ENCODE data around the gene FERMT1.
"Not testable (repeated sequence)": the region's sequence is repeated elsewhere in the genome, so short reads cannot be mapped to it uniquely, and the experiment has no call there.

DNA sequence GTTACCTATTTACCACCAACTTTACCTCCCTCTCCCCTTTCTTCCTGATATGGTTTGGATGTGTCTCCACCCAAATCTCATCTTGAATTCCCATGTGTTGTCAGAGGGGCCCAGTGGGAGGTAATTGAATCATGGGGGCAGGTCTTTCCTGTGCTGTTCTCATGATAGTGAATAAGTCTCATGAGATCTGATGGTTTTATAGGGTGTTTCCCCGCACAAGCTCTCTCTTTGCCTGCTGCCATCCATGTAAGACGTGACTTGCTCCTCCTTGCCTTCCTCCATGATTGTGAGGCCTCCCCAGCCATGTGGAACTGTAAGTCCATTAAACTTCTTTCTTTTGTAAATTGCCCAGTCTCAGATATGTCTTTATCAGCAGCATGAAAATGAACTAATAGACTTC, 9.9 kb downstream of the FERMT1 start:
- TF ChIP-seq CTCF, EP300, POLR2A (IDR thresholded peaks at IDR 0.05): not testable (repeated sequence)

Data from ovary (tissue), 3 donors.